ENCODE results near the gene CASZ1.

The CASZ1 gene

GRCh38 chr1:10796029-10796944 is at the start of gene CASZ1:
Gene CASZ1 (minus strand): TSS chr1:10796646. CDS start chr1:10693889, 102,757 bp downstream.
- H3K4me3 ChIP-seq (ENCODE audit: low read depth, low read length) = peak within 1 kb of the TSS; percentile 57

GRCh38 chr1:10843697-10844096 is 47.3 kb upstream of the CASZ1 start:
- no peak overlapping the region for H3K4me3 ChIP-seq (ENCODE audit: low read depth, low read length)
- TF ChIP-seq CTCF (IDR thresholded peaks at IDR 0.05; ENCODE audit: low read depth, low read length) = no peak

More at GRCh38 chr1:10796029-10796944, at the start of gene CASZ1:
- no peak for TF ChIP-seq CTCF (IDR thresholded peaks at IDR 0.05; ENCODE audit: low read depth, low read length)

- no peak for TF ChIP-seq CTCF (IDR thresholded peaks at IDR 0.05; ENCODE audit: low read depth, low read length)
- H3K4me3 ChIP-seq (ENCODE audit: low read depth, low read length) = no peak overlapping the region
Observed at GRCh38 chr1:10841118-10841517, 44.7 kb upstream of the CASZ1 start.

GRCh38 chr1:10839188-10839770 is 42.8 kb upstream of the CASZ1 start:
- no peak for TF ChIP-seq CTCF (IDR thresholded peaks at IDR 0.05; ENCODE audit: low read depth, low read length)
- no peak overlapping the region for H3K4me3 ChIP-seq (ENCODE audit: low read depth, low read length)

GRCh38 chr1:10838541-10838940 is 42.1 kb upstream of the CASZ1 start:
- no peak for TF ChIP-seq CTCF (IDR thresholded peaks at IDR 0.05; ENCODE audit: low read depth, low read length)
- H3K4me3 ChIP-seq (ENCODE audit: low read depth, low read length) = no peak overlapping the region

- TF ChIP-seq CTCF (IDR thresholded peaks at IDR 0.05; ENCODE audit: low read depth, low read length) = no peak
- H3K4me3 ChIP-seq (ENCODE audit: low read depth, low read length) = no peak overlapping the region
Observed at GRCh38 chr1:10836726-10837125, 40.3 kb upstream of the CASZ1 start.

- H3K4me3 ChIP-seq (ENCODE audit: low read depth, low read length) = no peak overlapping the region
- no peak for TF ChIP-seq CTCF (IDR thresholded peaks at IDR 0.05; ENCODE audit: low read depth, low read length)
Observed at GRCh38 chr1:10835822-10836421, 39.5 kb upstream of the CASZ1 start.
